ENCODE results near the gene FOXL2. TPM values are rescaled to one million over a fixed set of nuclear protein-coding genes. Genes with fewer than 3 reads are reported as not detected.

The FOXL2 gene
- total and polyA plus RNA-seq, 2 of the 4 experiments (the other 2 are of a cell fraction): 0.07 TPM; not detected in 1

DNA sequence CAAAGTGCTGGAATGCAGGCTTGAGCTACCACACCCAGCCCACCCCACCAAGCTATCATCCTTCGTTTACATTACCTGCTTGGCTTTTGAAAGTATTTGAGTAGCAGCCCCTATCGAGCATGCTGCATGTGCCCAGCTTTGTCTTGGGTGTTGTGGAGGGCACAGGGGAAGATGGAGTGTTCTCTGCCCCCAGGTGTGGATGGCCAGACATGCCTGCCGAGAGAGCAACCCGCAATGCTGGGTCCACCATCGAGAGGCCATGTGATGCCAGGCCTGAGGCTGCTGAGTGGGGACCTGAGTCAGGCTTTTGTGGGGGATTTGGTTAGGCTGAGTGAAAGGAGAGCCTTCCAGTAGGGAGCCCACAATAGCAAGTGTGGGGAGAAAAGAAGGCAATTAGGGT, 26.0 kb upstream of the FOXL2 start:
- Histone ChIP-seq H2AK9ac (replicated peaks; ENCODE audit: low read depth, low read length, poor library complexity) (no peak overlapping the region), H4K5ac (ENCODE audit: low read depth, low read length) (no peak overlapping the region), H3K4ac (ENCODE audit: low read depth, low read length) (no peak overlapping the region), H3K36me3 (ENCODE audit: control insufficient read depth, insufficient read depth, low read length) (no peaks in the 10 kb centered on the region), H3K27me3 (ENCODE audit: control insufficient read depth, insufficient read depth, low read length) (peaks cover 3% of the 10 kb centered on the region), H3K9me3 (ENCODE audit: control insufficient read depth, insufficient read depth, low read length) (no peaks in the 10 kb centered on the region), H2AFZ (replicated peaks; ENCODE audit: low read length, poor library complexity) (no peak overlapping the region), H2AK5ac (ENCODE audit: low read depth, low read length) (no peak overlapping the region), H3K56ac (ENCODE audit: extremely low read depth, insufficient read depth, low read length) (no peak overlapping the region), H3K79me1 (ENCODE audit: low read depth in 1 of 2, low read length in 2 of 2) (no peaks in the 10 kb centered on the region), H2BK20ac (ENCODE audit: low read depth, low read length) (no peak overlapping the region), H3K4me3 (ENCODE audit: insufficient read depth, low read depth, low read length) (no peak overlapping the region), H2BK120ac (ENCODE audit: low read depth, low read length) (no peak overlapping the region), H4K8ac (ENCODE audit: low read depth in 2 of 2, low read length in 2 of 2) (no peak overlapping the region), H3K27ac (ENCODE audit: insufficient read depth, low read length) (no peak overlapping the region), H3K14ac (replicated peaks; ENCODE audit: low read depth, low read length) (no peak overlapping the region), H4K20me1 (ENCODE audit: insufficient read depth, low read length) (no peaks in the 10 kb centered on the region), H3K9ac (ENCODE audit: low read depth, low read length) (no peak overlapping the region), H3K4me2 (ENCODE audit: low read depth, low read length) (no peak overlapping the region), H3K9me1 (ENCODE audit: insufficient read depth, low read length) (no peaks in the 10 kb centered on the region), H3K18ac (ENCODE audit: low read depth, low read length) (no peak overlapping the region), H2BK5ac (ENCODE audit: low read depth, low read length, poor library complexity, severe bottlenecking) (no peak overlapping the region), H3K23ac (ENCODE audit: low read depth, low read length) (no peak overlapping the region), H2BK15ac (ENCODE audit: low read depth, low read length) (no peak overlapping the region), H4K91ac (ENCODE audit: insufficient read depth, low read depth, low read length) (no peak overlapping the region), H3K4me1 (ENCODE audit: control insufficient read depth, insufficient read depth, low read length) (no peaks in the 10 kb centered on the region)
- ATAC-seq (ENCODE audit: low read depth) (no peak), DNase-seq (no peak)
- CTCF ChIA-PET: no interaction called here
- dilution Hi-C loops (cut with HindIII; ENCODE audit: low sequenced_read_pairs, unreplicated experiment): no loop called here
- BruUV-seq (replicated peaks): no TSS peak
- in situ Hi-C loops (cut with MboI; ENCODE audit: low sequenced_read_pairs): no loop called here
- POLR2A ChIA-PET (ENCODE audit: unreplicated experiment): no interaction called here
- intact Hi-C loops (cut with micrococcal nuclease): no loop called here
- WGBS, 2 experiments (ENCODE audit: extremely low coverage in 2 of 2, insufficient read length in 1 of 2): no CpG with 5 or more reads among the region's 5 CpGs
- TF ChIP-seq MAFK (IDR thresholded peaks at IDR 0.05; ENCODE audit: low read depth, low read length) (no peak), RFX5 (IDR thresholded peaks at IDR 0.05; ENCODE audit: low read depth, low read length) (no peak), CEBPB (IDR thresholded peaks at IDR 0.05; ENCODE audit: low read depth, low read length) (no peak), ELK1 (IDR thresholded peaks at IDR 0.05; ENCODE audit: borderline replicate concordance, low read depth, low read length) (no peak), POLR2A (IDR thresholded peaks at IDR 0.05; ENCODE audit: low read depth, low read length) (no peak), USF2 (IDR thresholded peaks at IDR 0.05; ENCODE audit: low read depth, low read length) (no peak), BHLHE40 (IDR thresholded peaks at IDR 0.05; ENCODE audit: low read depth, low read length) (no peak), NFE2L2 (IDR thresholded peaks at IDR 0.05; ENCODE audit: low read depth, low read length) (no peak), SMC3 (IDR thresholded peaks at IDR 0.05; ENCODE audit: low read depth, low read length) (no peak), RCOR1 (IDR thresholded peaks at IDR 0.05; ENCODE audit: insufficient replicate concordance, low read length) (no peak), MXI1 (IDR thresholded peaks at IDR 0.05; ENCODE audit: borderline replicate concordance, low read depth, low read length) (no peak), MAZ (IDR thresholded peaks at IDR 0.05; ENCODE audit: borderline replicate concordance, low read depth, low read length) (no peak), RAD21 (IDR thresholded peaks at IDR 0.05; ENCODE audit: low read length) (no peak), CHD1 (IDR thresholded peaks at IDR 0.05; ENCODE audit: low read depth, low read length) (no peak), CTCF (conservative IDR thresholded peaks at IDR 0.05; ENCODE audit: low read depth, low read length) (no peak), FOS (IDR thresholded peaks at IDR 0.05; ENCODE audit: low read depth, low read length) (no peak)
